WTC11 (cell line): Measurements from ENCODE around the gene HMGXB4. TPM values are rescaled to one million over a fixed set of nuclear protein-coding genes. Genes with fewer than 3 reads are reported as not detected.

Experiments
- ATAC-seq: fragments of 200-7000 bp; cut with Tn5 transposase; 2 replicates; pipeline ENCODE4 v1.10.0; 2021; ENCODE audit warnings: mild to moderate bottlenecking, moderate library complexity
- CTCF ChIA-PET: fragments of 300-600 bp; sonication (Branson Sonifier 250); formaldehyde crosslinking; loops from one replicate; lab custom pipeline; 2021; ENCODE audit warnings: antibody characterized with exemption; lab: Charles Lee
- POLR2A ChIA-PET: fragments of 350-600 bp; sonication (Branson Sonifier 250); formaldehyde crosslinking; loops from one replicate; lab custom pipeline; 2021; ENCODE audit warnings: antibody characterized with exemption; lab: Charles Lee
- DNase-seq: peaks from one replicate; pipeline ENCODE4 v3.0.0; 2021; ENCODE audit warnings: low spot score
- H3K27ac Mint-ChIP-seq: 2 replicates; pipeline ENCODE4 v1.8.0; 2021; ENCODE audit warnings: mixed read lengths
- H3K27me3 Mint-ChIP-seq: 2 replicates; pipeline ENCODE4 v1.8.0; 2021; ENCODE audit warnings: low read depth, mild to moderate bottlenecking, moderate library complexity, mixed read lengths
- H3K36me3 Mint-ChIP-seq: 2 replicates; pipeline ENCODE4 v1.8.0; 2021; ENCODE audit warnings: mixed read lengths
- H3K4me1 Mint-ChIP-seq: 2 replicates; pipeline ENCODE4 v1.8.0; 2022; ENCODE audit warnings: mixed read lengths
- H3K4me3 Mint-ChIP-seq: 2 replicates; pipeline ENCODE4 v1.8.0; 2021; ENCODE audit warnings: mild to moderate bottlenecking, moderate library complexity, mixed read lengths
- H3K9me3 Mint-ChIP-seq: 2 replicates; pipeline ENCODE4 v1.8.0; 2021; ENCODE audit warnings: mixed read lengths
- CBFB ChIP-seq: sonication (generic); formaldehyde crosslinking; IDR thresholded peaks from 2 replicates; pipeline ENCODE4 v1.8.1; 2022; ENCODE audit warnings: mild to moderate bottlenecking, low read depth, missing genetic modification reagents
- ELF4 ChIP-seq: sonication (generic); formaldehyde crosslinking; IDR thresholded peaks from 2 replicates; pipeline ENCODE4 v1.8.1; 2022; ENCODE audit warnings: low read depth, mild to moderate bottlenecking, moderate library complexity, missing genetic modification reagents
- FOXP1 ChIP-seq: sonication (generic); formaldehyde crosslinking; IDR thresholded peaks from 2 replicates; pipeline ENCODE4 v1.8.0; 2022; ENCODE audit warnings: missing genetic modification reagents, mild to moderate bottlenecking, moderate library complexity, borderline replicate concordance
- NR1H2 ChIP-seq: sonication (generic); formaldehyde crosslinking; IDR thresholded peaks from 2 replicates; pipeline ENCODE4 v1.9.0; 2021; ENCODE audit warnings: mild to moderate bottlenecking, moderate library complexity, missing genetic modification reagents
- OVOL2 ChIP-seq: fragments of 250-450 bp; sonication (Bioruptor Pico); IDR thresholded peaks from 2 replicates; pipeline ENCODE4 v1.9.0; 2021; ENCODE audit warnings: mild to moderate bottlenecking, borderline replicate concordance
- PRRX2 ChIP-seq: fragments of 250-450 bp; sonication (Bioruptor Pico); IDR thresholded peaks from 2 replicates; pipeline ENCODE4 v1.8.0; 2021; ENCODE audit warnings: mild to moderate bottlenecking
- RORB ChIP-seq: fragments of 250-450 bp; sonication (Bioruptor Pico); IDR thresholded peaks from 2 replicates; pipeline ENCODE4 v1.9.0; 2021; ENCODE audit warnings: mild to moderate bottlenecking
- ZNF671 ChIP-seq: fragments of 250-450 bp; sonication (Bioruptor Pico); IDR thresholded peaks from 2 replicates; pipeline ENCODE4 v1.8.0; 2021; ENCODE audit warnings: mild to moderate bottlenecking
- total RNA-seq: library from RNA; stranded (reverse); gene quantifications from 3 replicates; pipeline ENCODE4 v1.2.3, GENCODE V29; 2021
- TF ChIP-seq, protein P1 (sequence below): fragments of 250-450 bp; sonication (Bioruptor Pico); IDR thresholded peaks from 2 replicates; pipeline ENCODE4 v1.9.0; 2021; ENCODE audit warnings: mild to moderate bottlenecking
- TF ChIP-seq, protein P2 (sequence below): sonication (generic); formaldehyde crosslinking; IDR thresholded peaks from 2 replicates; pipeline ENCODE4 v1.8.1; 2023; ENCODE audit warnings: mild to moderate bottlenecking, missing genetic modification reagents, borderline replicate concordance
- TF ChIP-seq, protein P3 (sequence below): sonication (generic); formaldehyde crosslinking; IDR thresholded peaks from 2 replicates; pipeline ENCODE4 v1.8.1; 2022; ENCODE audit warnings: missing genetic modification reagents, borderline replicate concordance
- TF ChIP-seq, protein P4 (sequence below): sonication (generic); formaldehyde crosslinking; IDR thresholded peaks from 2 replicates; pipeline ENCODE4 v1.8.1; 2023; ENCODE audit warnings: mild to moderate bottlenecking, missing genetic modification reagents

HMGXB4 gene
- total RNA-seq, 1 experiment from 2014 or later, result 42.1 TPM

DNA sequence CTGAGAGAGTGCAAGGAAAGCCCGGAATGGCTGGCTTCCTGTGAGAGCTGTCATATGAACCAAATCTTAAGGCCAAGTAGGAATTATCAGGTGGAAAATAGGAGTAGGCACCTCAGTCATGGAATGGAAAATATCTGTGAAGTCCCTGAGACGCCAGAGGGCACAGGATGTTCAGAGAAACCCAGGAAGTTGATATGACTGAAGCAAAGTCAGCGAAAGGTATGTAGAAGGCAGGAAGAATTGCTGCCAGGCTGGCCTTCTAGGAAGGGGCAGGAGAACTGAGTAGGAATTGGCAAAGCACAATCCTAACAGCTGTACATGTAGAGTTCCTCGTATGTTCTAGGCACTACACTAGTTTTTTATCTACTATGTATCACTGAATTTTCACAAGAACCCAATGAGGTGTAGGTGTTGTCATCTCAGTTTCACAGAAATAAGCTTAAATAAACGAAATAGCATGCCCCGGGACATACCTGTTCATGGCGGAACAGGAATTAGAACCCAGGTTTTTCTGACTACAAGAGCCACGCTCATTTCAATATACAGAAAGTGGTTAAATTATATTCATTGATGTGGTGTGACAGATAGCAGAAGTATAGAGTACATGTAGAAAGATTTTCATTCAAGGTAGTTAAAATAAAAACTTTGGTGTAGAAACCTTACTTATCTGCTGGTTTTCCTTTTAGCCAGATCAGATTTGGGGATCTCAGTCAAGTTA lies 17.0 kb downstream of the HMGXB4 start:
- no peak overlapping the region for H3K4me3 Mint-ChIP-seq
- H3K4me1 Mint-ChIP-seq, result no peaks in the 10 kb centered on the region
- peaks cover 51% of the 10 kb centered on the region for H3K36me3 Mint-ChIP-seq
- no peak for DNase-seq
- CTCF ChIA-PET, result no interaction called here
- peaks cover 7% of the 10 kb centered on the region for H3K9me3 Mint-ChIP-seq
- ATAC-seq, result no peak
- H3K27ac Mint-ChIP-seq, result no peak overlapping the region; the same call in 1 of the 2 replicates
- TF ChIP-seq RORB (CRISPR knock-in tag) (no peak), CBFB (CRISPR knock-in tag) (no peak), PRRX2 (no peak), ELF4 (CRISPR knock-in tag) (no peak), NR1H2 (CRISPR knock-in tag) (no peak), ZNF671 (CRISPR knock-in tag) (no peak), FOXP1 (CRISPR knock-in tag) (no peak)
- TF ChIP-seq, protein P1, sequence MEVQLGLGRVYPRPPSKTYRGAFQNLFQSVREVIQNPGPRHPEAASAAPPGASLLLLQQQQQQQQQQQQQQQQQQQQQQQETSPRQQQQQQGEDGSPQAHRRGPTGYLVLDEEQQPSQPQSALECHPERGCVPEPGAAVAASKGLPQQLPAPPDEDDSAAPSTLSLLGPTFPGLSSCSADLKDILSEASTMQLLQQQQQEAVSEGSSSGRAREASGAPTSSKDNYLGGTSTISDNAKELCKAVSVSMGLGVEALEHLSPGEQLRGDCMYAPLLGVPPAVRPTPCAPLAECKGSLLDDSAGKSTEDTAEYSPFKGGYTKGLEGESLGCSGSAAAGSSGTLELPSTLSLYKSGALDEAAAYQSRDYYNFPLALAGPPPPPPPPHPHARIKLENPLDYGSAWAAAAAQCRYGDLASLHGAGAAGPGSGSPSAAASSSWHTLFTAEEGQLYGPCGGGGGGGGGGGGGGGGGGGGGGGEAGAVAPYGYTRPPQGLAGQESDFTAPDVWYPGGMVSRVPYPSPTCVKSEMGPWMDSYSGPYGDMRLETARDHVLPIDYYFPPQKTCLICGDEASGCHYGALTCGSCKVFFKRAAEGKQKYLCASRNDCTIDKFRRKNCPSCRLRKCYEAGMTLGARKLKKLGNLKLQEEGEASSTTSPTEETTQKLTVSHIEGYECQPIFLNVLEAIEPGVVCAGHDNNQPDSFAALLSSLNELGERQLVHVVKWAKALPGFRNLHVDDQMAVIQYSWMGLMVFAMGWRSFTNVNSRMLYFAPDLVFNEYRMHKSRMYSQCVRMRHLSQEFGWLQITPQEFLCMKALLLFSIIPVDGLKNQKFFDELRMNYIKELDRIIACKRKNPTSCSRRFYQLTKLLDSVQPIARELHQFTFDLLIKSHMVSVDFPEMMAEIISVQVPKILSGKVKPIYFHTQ (CRISPR knock-in tag), result no peak
- TF ChIP-seq, protein P2, sequence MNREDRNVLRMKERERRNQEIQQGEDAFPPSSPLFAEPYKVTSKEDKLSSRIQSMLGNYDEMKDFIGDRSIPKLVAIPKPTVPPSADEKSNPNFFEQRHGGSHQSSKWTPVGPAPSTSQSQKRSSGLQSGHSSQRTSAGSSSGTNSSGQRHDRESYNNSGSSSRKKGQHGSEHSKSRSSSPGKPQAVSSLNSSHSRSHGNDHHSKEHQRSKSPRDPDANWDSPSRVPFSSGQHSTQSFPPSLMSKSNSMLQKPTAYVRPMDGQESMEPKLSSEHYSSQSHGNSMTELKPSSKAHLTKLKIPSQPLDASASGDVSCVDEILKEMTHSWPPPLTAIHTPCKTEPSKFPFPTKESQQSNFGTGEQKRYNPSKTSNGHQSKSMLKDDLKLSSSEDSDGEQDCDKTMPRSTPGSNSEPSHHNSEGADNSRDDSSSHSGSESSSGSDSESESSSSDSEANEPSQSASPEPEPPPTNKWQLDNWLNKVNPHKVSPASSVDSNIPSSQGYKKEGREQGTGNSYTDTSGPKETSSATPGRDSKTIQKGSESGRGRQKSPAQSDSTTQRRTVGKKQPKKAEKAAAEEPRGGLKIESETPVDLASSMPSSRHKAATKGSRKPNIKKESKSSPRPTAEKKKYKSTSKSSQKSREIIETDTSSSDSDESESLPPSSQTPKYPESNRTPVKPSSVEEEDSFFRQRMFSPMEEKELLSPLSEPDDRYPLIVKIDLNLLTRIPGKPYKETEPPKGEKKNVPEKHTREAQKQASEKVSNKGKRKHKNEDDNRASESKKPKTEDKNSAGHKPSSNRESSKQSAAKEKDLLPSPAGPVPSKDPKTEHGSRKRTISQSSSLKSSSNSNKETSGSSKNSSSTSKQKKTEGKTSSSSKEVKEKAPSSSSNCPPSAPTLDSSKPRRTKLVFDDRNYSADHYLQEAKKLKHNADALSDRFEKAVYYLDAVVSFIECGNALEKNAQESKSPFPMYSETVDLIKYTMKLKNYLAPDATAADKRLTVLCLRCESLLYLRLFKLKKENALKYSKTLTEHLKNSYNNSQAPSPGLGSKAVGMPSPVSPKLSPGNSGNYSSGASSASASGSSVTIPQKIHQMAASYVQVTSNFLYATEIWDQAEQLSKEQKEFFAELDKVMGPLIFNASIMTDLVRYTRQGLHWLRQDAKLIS, result no peak
- TF ChIP-seq, protein P3, sequence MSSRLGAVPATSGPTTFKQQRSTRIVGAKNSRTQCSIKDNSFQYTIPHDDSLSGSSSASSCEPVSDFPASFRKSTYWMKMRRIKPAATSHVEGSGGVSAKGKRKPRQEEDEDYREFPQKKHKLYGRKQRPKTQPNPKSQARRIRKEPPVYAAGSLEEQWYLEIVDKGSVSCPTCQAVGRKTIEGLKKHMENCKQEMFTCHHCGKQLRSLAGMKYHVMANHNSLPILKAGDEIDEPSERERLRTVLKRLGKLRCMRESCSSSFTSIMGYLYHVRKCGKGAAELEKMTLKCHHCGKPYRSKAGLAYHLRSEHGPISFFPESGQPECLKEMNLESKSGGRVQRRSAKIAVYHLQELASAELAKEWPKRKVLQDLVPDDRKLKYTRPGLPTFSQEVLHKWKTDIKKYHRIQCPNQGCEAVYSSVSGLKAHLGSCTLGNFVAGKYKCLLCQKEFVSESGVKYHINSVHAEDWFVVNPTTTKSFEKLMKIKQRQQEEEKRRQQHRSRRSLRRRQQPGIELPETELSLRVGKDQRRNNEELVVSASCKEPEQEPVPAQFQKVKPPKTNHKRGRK, result no peak
- TF ChIP-seq, protein P4, sequence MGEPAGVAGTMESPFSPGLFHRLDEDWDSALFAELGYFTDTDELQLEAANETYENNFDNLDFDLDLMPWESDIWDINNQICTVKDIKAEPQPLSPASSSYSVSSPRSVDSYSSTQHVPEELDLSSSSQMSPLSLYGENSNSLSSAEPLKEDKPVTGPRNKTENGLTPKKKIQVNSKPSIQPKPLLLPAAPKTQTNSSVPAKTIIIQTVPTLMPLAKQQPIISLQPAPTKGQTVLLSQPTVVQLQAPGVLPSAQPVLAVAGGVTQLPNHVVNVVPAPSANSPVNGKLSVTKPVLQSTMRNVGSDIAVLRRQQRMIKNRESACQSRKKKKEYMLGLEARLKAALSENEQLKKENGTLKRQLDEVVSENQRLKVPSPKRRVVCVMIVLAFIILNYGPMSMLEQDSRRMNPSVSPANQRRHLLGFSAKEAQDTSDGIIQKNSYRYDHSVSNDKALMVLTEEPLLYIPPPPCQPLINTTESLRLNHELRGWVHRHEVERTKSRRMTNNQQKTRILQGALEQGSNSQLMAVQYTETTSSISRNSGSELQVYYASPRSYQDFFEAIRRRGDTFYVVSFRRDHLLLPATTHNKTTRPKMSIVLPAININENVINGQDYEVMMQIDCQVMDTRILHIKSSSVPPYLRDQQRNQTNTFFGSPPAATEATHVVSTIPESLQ (CRISPR knock-in tag), result no peak
- POLR2A ChIA-PET, result no interaction called here
- no peaks in the 10 kb centered on the region for H3K27me3 Mint-ChIP-seq

DNA sequence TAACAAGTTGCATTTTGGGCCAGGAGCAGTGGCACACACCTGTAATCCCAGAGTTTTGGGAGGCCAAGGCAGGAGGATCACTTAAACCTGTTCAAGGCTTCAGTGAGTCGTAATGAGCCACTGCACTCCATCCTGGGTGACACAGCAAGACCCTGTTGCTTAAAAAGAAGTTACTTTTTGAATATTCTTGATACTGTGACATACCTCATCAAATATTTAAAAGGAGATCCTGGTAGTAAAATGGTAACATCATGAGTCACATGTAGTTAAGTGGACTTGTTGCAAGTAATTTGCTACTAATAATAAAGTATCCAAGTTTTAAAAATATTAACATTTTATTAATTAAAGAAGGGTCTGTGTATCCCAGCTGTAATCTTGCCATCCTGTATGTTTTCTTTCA lies 18.3 kb downstream of the HMGXB4 start:
- no peaks in the 10 kb centered on the region for H3K27me3 Mint-ChIP-seq
- H3K36me3 Mint-ChIP-seq, result peaks cover 45% of the 10 kb centered on the region
- no peaks in the 10 kb centered on the region for H3K9me3 Mint-ChIP-seq
- H3K27ac Mint-ChIP-seq, result no peak overlapping the region
- no peak for TF ChIP-seq OVOL2
- ATAC-seq (no peak), DNase-seq (no peak)
- ChIA-PET CTCF (interaction anchor here (0.6 kb wide), 1 partner anchor 711 kb away, joined by 6 read pairs; no protein-coding TSS in a partner anchor), POLR2A (no interaction called here)
- no peak overlapping the region for H3K4me3 Mint-ChIP-seq
- no peaks in the 10 kb centered on the region for H3K4me1 Mint-ChIP-seq
